H9 (cell line): ENCODE results near the gene NRG3. TPM values are rescaled to one million over a fixed set of nuclear protein-coding genes. Genes with fewer than 3 reads are reported as not detected.

ENCODE experiments used
- DNase-seq: peaks from one replicate; pipeline ENCODE4 v3.0.0-alpha.2; 2017
- H2AFZ ChIP-seq: one replicate; pipeline ENCODE4 v1.6.1; 2013; ENCODE audit warnings: mild to moderate bottlenecking, low read length, control low read depth, moderate library complexity
- H2AK5ac ChIP-seq: 2 replicates; pipeline ENCODE4 v1.6.1; 2013; ENCODE audit warnings: low read length, control low read depth, mixed read lengths; ENCODE audit not compliant: insufficient read length
- H2BK120ac ChIP-seq: one replicate; pipeline ENCODE4 v1.6.1; 2013; ENCODE audit warnings: low read depth, mild to moderate bottlenecking, low read length, control low read depth, inconsistent platforms; ENCODE audit not compliant: poor library complexity, severe bottlenecking
- H2BK12ac ChIP-seq: 2 replicates; pipeline ENCODE4 v1.6.1; 2013; ENCODE audit warnings: low read length, control low read depth, mixed read lengths, low read depth; ENCODE audit not compliant: insufficient read length
- H2BK15ac ChIP-seq: 2 replicates; pipeline ENCODE4 v1.6.1; 2013; ENCODE audit warnings: low read depth, low read length, control low read depth
- H2BK20ac ChIP-seq: one replicate; pipeline ENCODE4 v1.6.1; 2013; ENCODE audit warnings: low read depth, mild to moderate bottlenecking, low read length, control low read depth, inconsistent platforms; ENCODE audit not compliant: poor library complexity, severe bottlenecking
- H2BK5ac ChIP-seq: 2 replicates; pipeline ENCODE4 v1.6.1; 2013; ENCODE audit warnings: low read length, control low read depth, mixed read lengths; ENCODE audit not compliant: insufficient read length
- H3K14ac ChIP-seq: 2 replicates; pipeline ENCODE4 v1.6.1; 2013; ENCODE audit warnings: low read length, control low read depth; ENCODE audit not compliant: insufficient read depth
- H3K18ac ChIP-seq: 2 replicates; pipeline ENCODE4 v1.6.1; 2013; ENCODE audit warnings: low read depth, mild to moderate bottlenecking, mixed read lengths, low read length, control low read depth; ENCODE audit not compliant: insufficient read length
- H3K23ac ChIP-seq: 2 replicates; pipeline ENCODE4 v1.6.1; 2013; ENCODE audit warnings: low read length, control low read depth, mixed read lengths, low read depth; ENCODE audit not compliant: insufficient read length
- H3K23me2 ChIP-seq: 2 replicates; pipeline ENCODE4 v1.6.1; 2013; ENCODE audit warnings: low read depth, mild to moderate bottlenecking, mixed read lengths, low read length, control low read depth; ENCODE audit not compliant: insufficient read length, poor library complexity, severe bottlenecking
- H3K27ac ChIP-seq: 2 replicates; pipeline ENCODE4 v1.5.1; 2013; ENCODE audit warnings: low read length, control low read depth, mixed read lengths, low read depth; ENCODE audit not compliant: insufficient read length
- H3K27me3 ChIP-seq: 2 replicates; pipeline ENCODE4 v1.6.1; 2013; ENCODE audit warnings: low read length, control low read depth, inconsistent platforms; ENCODE audit not compliant: insufficient read depth
- H3K4ac ChIP-seq: 2 replicates; pipeline ENCODE4 v1.6.1; 2013; ENCODE audit warnings: low read depth, mild to moderate bottlenecking, control low read depth, inconsistent platforms, low read length, moderate library complexity
- H3K4me1 ChIP-seq: 2 replicates; pipeline ENCODE4 v1.6.1; 2013; ENCODE audit warnings: low read length, control low read depth, inconsistent platforms; ENCODE audit not compliant: insufficient read depth
- H3K4me2 ChIP-seq: 2 replicates; pipeline ENCODE4 v1.6.1; 2013; ENCODE audit warnings: low read length, control low read depth, mixed read lengths; ENCODE audit not compliant: insufficient read length, insufficient read depth
- H3K56ac ChIP-seq: 2 replicates; pipeline ENCODE4 v1.6.1; 2013; ENCODE audit warnings: low read depth, mild to moderate bottlenecking, mixed read lengths, low read length, control low read depth; ENCODE audit not compliant: insufficient read length
- H3K79me1 ChIP-seq: 2 replicates; pipeline ENCODE4 v1.6.1; 2013; ENCODE audit warnings: low read depth, mild to moderate bottlenecking, moderate library complexity, low read length, control low read depth, inconsistent platforms; ENCODE audit not compliant: insufficient read depth, poor library complexity, severe bottlenecking
- H3K79me2 ChIP-seq: 2 replicates; pipeline ENCODE4 v1.6.1; 2013; ENCODE audit warnings: low read length, control low read depth, inconsistent platforms; ENCODE audit not compliant: insufficient read depth
- H3K9ac ChIP-seq: 2 replicates; pipeline ENCODE4 v1.6.1; 2013; ENCODE audit warnings: low read length, control low read depth, mixed read lengths; ENCODE audit not compliant: insufficient read length; ENCODE audit errors: extremely low read depth
- H3K9me3 ChIP-seq: one replicate; pipeline ENCODE4 v1.6.1; 2013; ENCODE audit warnings: low read depth, low read length, inconsistent platforms; ENCODE audit not compliant: control insufficient read depth
- H3T11ph ChIP-seq: one replicate; pipeline ENCODE4 v1.6.1; 2013; ENCODE audit warnings: mild to moderate bottlenecking, low read length, control low read depth, inconsistent platforms
- H4K20me1 ChIP-seq: one replicate; pipeline ENCODE4 v1.6.1; 2013; ENCODE audit not compliant: control insufficient read depth, insufficient read length, insufficient read depth
- H4K5ac ChIP-seq: 2 replicates; pipeline ENCODE4 v1.6.1; 2013; ENCODE audit warnings: low read depth, mild to moderate bottlenecking, mixed read lengths, low read length, control low read depth; ENCODE audit not compliant: insufficient read length
- H4K8ac ChIP-seq: replicated peaks from 2 replicates; pipeline ENCODE4 v1.6.1; 2013; ENCODE audit warnings: low read length, control low read depth, mixed read lengths, low read depth; ENCODE audit not compliant: insufficient read length
- H4K91ac ChIP-seq: 2 replicates; pipeline ENCODE4 v1.6.1; 2013; ENCODE audit warnings: low read depth, mild to moderate bottlenecking, moderate library complexity, mixed read lengths, low read length, control low read depth; ENCODE audit not compliant: insufficient read length
- H3K27ac Mint-ChIP-seq, 3 experiments: 2 replicates in 2 of 3; 3 replicates in 1 of 3; pipeline ENCODE4 v1.8.0; 2020 to 2021; ENCODE audit warnings: mixed read lengths in 3 of 3, mild to moderate bottlenecking in 1 of 3, moderate library complexity in 1 of 3
- H3K27me3 Mint-ChIP-seq: 2 replicates; pipeline ENCODE4 v1.8.0; 2021; ENCODE audit warnings: low read depth, mild to moderate bottlenecking, moderate library complexity, mixed read lengths
- H3K36me3 Mint-ChIP-seq, 3 experiments: 2 replicates in 2 of 3; 3 replicates in 1 of 3; pipeline ENCODE4 v1.8.0; 2020 to 2021; ENCODE audit warnings: low read depth in 3 of 3, mixed read lengths in 3 of 3; ENCODE audit not compliant: insufficient read depth in 1 of 3
- H3K4me1 Mint-ChIP-seq, 2 experiments: 2 replicates each; pipeline ENCODE4 v1.8.0; 2020; ENCODE audit warnings: mixed read lengths in 2 of 2
- H3K4me3 Mint-ChIP-seq, 2 experiments: 2 replicates in 1 of 2; 3 replicates in 1 of 2; pipeline ENCODE4 v1.8.0; 2020 to 2021; ENCODE audit warnings: mild to moderate bottlenecking in 2 of 2, mixed read lengths in 2 of 2, moderate library complexity in 1 of 2
- H3K9me3 Mint-ChIP-seq, 2 experiments: 2 replicates in 1 of 2; 3 replicates in 1 of 2; pipeline ENCODE4 v1.8.0; 2020; ENCODE audit warnings: mild to moderate bottlenecking in 2 of 2, mixed read lengths in 2 of 2, moderate library complexity in 1 of 2
- WGBS: extraction: QIAGEN DNeasy Blood & Tissue Kit; methylation state at CpG from one replicate; pipeline ENCODE4 v1.1.7; 2013; ENCODE audit warnings: missing lambda C conversion rate, low lambda C conversion rate, mixed read lengths; ENCODE audit not compliant: insufficient read length; ENCODE audit errors: extremely low coverage; 5-methylcytosine and 5-hydroxymethylcytosine counted together
- total RNA-seq: library from RNA; stranded (reverse); gene quantifications from 2 replicates; pipeline ENCODE4 v1.2.1, GENCODE V29; 2021
- TF ChIP-seq, protein P1 (sequence below): fragments of 200-600 bp; sonication (generic); conservative IDR thresholded peaks from 3 replicates; pipeline ENCODE4 v1.8.0; 2021; ENCODE audit warnings: antibody characterized with exemption, mild to moderate bottlenecking

NRG3 gene
- total RNA-seq, 1 experiment from 2014 or later: 1.6 TPM

DNA sequence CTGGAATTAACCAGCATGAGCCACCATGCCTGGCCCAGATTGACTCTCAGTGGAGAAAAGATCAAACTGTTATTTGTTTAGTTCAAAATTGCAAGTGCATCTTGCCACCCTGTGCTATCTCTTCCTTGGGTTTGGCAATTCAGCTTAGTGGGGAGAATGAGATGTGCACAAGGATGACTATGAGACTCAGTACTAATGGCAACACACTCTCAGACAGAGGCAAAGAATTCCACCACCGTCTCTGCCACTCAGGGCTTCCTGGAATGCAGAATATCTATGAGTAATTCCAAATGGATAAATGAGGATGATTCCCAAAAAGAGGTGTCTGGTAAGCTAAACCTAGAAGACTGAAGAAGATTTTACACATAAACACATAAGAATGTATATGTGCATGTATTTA, 525.8 kb downstream of the NRG3 start:
- H3K79me1 ChIP-seq: no peaks in the 10 kb centered on the region

More for the DNA sequence above, 525.8 kb downstream of the NRG3 start:
- H3K79me2 ChIP-seq: no peaks in the 10 kb centered on the region
- no peak overlapping the region for H3K4me3 Mint-ChIP-seq
- no peak overlapping the region for H3K4me2 ChIP-seq
- no peak overlapping the region for H3K23ac ChIP-seq
- H3K56ac ChIP-seq: no peak overlapping the region
- no peak overlapping the region for H3K18ac ChIP-seq
- no peak overlapping the region for H3K9ac ChIP-seq
- H3K14ac ChIP-seq: no peak overlapping the region
- H3K9me3 ChIP-seq: no peaks in the 10 kb centered on the region
- no peak overlapping the region for H2BK20ac ChIP-seq
- no peak overlapping the region for H2BK12ac ChIP-seq
- peaks cover 22 to 24% of the 10 kb centered on the region in 2 experiments for H3K4me1 Mint-ChIP-seq
- no peak overlapping the region for H2BK15ac ChIP-seq
- H3K4me1 ChIP-seq: no peaks in the 10 kb centered on the region; the same call in 1 of the 2 replicates
- no peaks in the 10 kb centered on the region for H4K20me1 ChIP-seq
- no peaks in the 10 kb centered on the region for H3K36me3 Mint-ChIP-seq
- no peaks in the 10 kb centered on the region for H3K9me3 Mint-ChIP-seq
- no peak overlapping the region for H4K91ac ChIP-seq
- no peak overlapping the region for H3K4ac ChIP-seq
- H3K23me2 ChIP-seq: no peaks in the 10 kb centered on the region
- TF ChIP-seq, protein P1, sequence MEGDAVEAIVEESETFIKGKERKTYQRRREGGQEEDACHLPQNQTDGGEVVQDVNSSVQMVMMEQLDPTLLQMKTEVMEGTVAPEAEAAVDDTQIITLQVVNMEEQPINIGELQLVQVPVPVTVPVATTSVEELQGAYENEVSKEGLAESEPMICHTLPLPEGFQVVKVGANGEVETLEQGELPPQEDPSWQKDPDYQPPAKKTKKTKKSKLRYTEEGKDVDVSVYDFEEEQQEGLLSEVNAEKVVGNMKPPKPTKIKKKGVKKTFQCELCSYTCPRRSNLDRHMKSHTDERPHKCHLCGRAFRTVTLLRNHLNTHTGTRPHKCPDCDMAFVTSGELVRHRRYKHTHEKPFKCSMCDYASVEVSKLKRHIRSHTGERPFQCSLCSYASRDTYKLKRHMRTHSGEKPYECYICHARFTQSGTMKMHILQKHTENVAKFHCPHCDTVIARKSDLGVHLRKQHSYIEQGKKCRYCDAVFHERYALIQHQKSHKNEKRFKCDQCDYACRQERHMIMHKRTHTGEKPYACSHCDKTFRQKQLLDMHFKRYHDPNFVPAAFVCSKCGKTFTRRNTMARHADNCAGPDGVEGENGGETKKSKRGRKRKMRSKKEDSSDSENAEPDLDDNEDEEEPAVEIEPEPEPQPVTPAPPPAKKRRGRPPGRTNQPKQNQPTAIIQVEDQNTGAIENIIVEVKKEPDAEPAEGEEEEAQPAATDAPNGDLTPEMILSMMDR: no peak
- no peak overlapping the region for H4K8ac ChIP-seq
- H3K27ac Mint-ChIP-seq: no peak overlapping the region; a peak in 1 of 7 replicates
- H3K27me3 Mint-ChIP-seq: no peaks in the 10 kb centered on the region; the same call in 1 of the 2 replicates
- no peak overlapping the region for H2AFZ ChIP-seq
- H2AK5ac ChIP-seq: no peak overlapping the region
- no peak overlapping the region for H3K27ac ChIP-seq
- H2BK120ac ChIP-seq: no peak overlapping the region
- H4K5ac ChIP-seq: no peak overlapping the region
- no peak for DNase-seq
- no CpG with 5 or more reads among the region's 1 CpG for WGBS
- no peak overlapping the region for H3T11ph ChIP-seq
- H2BK5ac ChIP-seq: no peak overlapping the region
- H3K27me3 ChIP-seq: no peaks in the 10 kb centered on the region
